Measurements from ENCODE around the gene SCAMP1.

SCAMP1 gene

DNA sequence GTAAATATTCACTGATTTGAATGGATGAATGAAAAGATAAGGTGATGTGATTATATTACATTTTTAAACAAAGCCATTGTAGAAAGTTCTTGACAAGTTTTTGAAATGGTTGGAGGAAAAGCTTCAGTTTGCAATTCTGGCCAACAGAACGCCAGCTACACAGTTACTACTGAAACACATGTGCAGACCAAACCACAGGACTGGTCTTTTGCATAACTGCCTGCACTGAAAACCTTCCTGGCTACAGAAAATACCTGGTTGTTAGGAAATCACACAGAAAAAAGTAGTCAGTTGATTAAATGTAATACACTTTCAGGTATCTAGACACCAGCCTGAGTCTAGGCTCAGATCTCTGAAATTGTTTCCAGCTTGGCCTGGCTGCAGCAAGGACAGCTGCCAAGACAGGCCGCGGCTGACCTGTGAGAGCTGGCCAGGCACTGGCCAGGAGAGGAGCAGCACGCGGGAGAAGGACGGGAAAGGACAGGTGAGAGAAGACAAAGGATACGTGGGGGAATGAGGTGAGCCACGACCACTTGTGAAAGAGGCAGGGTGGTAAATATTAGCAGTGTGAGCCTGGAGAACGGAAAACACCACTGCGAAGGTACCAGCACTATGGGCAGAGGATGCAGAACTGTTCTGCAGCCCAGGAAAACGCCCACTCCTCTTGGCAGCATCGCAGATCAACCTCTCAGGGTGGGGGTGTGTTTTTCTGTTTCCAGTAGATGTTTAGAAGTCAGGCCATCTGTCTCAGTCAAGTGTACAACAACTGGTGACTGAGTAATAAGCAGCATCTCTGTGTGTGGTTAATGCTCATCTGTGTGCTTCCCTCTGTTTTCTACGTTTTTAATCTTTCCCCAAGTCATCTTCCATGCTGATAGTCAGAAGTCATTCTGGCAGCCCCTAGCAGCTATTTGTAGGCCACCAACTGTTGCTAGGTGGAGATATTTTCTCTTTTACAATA, 137.4 kb downstream of the SCAMP1 start:
- no peak for FAIRE-seq

DNA sequence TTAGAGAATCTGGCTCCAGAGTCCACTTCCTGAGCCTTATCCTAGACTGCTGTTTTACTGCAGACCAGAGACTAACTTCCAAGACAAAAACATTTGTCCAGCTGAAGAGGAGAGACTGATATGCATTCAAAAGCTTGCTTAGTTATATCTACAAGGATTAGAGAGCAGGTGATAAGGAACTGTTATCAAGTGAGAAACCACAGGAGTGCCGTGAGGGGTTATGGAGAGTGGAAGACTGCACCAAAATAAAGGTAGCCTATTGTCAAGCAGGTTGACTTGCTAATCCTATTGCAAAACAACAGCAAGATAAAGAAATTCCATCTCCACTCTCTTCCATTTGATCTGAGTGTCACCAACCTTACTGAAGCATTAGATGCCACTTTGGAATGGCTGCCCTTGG, 139.1 kb downstream of the SCAMP1 start:
- no peak for FAIRE-seq

- no peak for FAIRE-seq
Measured at GRCh38 chr5:78500028-78500427, 139.6 kb downstream of the SCAMP1 start.

DNA sequence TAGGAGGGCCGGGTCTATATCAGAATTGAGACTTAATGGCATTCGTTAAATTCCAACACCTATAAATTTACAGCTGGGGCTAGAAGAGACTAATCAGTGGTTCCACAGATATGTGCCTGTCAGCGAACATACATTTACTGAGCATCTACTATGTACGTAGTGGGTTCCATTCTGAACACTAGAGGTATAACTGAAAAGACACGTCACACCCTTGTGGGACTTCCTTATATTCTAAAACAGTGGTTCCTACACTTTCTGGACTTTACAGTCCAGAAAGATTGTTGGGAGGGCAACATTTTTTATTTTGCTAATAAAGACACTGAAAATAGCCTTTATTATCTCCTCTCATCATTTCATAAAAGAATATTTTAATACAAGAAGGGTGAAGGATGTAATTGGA, 140.5 kb downstream of the SCAMP1 start:
- FAIRE-seq = no peak

- FAIRE-seq = no peak
Measured at GRCh38 chr5:78501411-78502352, 141.3 kb downstream of the SCAMP1 start.

DNA sequence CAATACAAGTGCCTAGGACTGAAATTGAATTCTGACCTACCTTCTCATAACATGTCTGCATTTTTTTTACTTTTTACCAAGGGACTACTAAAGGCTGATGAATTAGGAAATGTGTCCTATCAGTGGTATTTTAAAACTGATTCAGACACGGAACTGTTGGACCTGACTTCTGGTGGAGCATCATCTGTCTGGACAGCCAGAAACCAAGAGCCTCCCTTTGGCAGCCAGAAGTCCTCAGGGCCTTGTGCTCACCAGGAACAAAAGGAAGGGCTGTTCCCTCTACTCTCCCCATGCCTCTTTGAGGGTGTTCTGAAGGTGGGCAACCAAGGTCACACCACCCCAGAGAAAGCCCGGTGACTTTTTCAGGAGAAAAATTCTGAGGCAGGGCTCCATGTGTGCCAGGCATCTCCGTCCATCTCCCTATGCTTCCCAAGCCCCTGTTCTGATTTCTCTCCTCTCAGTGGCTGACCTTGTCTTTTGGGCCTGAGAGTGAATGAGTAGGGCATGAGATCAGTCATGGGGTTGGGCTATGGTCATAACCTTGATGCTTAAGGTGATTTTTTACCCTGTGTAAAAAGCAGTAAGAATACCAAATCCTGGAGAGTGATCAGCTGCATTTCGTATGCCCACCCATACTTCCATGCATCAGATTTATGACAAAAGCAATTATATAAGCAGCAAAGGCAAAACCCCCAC, 143.7 kb downstream of the SCAMP1 start:
- no peak for FAIRE-seq

DNA sequence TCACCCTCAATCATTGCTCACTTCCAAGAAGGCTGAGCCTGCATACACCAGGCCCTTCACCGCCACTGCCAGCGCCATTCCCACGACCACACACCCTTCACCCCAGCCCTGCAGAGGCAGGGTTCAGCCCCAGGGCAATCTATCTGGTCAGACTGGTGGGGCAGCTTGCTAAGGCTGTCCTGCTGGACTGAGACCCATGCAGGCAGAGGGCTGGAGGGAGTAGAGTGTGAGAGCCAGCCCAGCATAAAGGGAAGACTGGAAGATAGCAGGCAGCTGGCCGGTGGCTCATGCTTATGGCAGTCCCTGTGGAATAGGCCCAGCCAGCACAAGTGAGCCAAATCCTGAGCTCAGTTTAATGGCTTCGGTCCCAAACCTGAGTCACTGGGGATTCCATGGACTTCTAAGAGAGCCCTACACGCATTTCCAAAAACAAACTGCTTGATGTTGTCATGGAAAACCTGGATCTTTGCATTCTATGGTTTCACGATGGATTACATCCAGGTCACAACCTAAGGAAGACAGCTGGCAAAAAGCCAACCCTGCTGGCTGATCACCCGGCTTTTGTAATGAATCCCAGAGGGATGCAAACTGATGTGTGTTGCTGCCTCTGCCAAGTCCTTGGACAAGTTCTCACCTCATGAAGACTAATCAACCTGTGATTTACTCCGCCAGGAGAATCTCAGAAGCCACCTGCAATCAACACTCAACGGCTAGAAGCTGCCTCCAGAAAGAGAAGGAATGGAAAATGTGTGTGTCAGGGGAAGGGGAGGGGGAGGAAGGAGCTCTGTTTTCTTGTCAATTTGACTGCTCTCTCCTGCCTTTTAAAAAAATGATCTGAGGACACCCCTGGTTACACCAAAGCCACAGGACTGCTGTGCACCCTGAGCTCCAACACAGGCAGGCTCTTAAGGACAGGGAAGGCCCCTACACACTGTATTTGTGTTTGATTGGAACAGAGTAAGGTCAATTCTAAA, 144.6 kb downstream of the SCAMP1 start:
- FAIRE-seq = no peak

DNA sequence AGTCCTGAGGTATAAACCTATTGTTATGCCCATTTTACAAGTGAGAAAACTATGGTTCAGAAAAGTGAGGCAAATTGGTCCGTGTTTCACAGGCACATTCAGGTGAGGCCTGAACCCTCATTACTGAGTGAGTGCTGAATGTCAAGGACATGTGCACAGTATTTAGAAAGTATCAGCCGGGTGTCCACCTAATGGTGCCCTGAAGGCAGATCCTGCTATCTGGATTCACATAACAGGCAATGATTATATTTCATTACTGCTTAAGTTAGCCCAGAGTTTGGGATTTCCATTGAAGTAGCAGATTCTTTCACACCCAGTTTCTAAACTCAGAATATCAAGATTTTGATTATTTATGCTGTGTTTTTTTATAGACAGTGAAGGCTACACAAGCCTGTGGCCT, 145.4 kb downstream of the SCAMP1 start:
- no peak for FAIRE-seq

DNA sequence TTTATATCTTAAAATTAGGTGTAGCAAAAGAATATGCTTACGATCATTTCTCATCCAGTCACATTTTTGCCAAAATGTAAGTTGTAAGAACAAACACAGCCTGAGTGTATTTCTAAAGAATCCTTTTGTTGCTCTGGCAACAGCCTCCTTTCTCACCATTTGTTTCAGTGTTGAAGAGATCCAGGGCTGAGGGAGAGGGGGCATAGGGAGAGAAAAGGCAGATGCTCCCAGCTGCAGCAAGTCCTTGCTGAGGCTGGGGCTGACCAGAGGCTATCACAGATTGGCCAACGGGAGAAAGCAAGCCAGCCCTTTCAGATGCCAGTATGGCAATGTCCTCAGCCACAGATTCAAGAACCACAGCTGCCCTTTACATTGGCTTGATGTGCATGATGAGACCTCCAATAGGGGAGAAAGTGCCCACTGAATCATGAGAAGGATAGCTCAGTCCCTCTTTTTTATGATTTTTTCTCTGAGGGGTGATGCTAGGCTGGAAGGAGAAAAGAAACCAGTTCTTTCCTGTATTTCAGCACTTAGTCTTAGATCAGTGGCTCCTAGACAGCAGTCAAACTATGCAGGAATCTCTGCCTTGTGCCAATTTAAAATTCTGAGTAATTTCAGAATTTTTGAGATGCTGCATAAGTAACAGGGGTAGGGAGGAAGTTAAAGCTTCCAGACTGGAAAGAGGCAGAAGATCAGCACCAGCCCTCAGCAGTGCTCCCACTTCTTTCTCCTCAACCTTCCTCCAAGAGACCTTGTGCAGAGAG, 146.0 kb downstream of the SCAMP1 start:
- FAIRE-seq = no peak

- no peak for FAIRE-seq
Measured at GRCh38 chr5:78507531-78507930, 147.1 kb downstream of the SCAMP1 start.

- FAIRE-seq = no peak
Measured at GRCh38 chr5:78508186-78508765, 147.9 kb downstream of the SCAMP1 start.

- FAIRE-seq = no peak
Measured at GRCh38 chr5:78509145-78509865, 148.9 kb downstream of the SCAMP1 start.

DNA sequence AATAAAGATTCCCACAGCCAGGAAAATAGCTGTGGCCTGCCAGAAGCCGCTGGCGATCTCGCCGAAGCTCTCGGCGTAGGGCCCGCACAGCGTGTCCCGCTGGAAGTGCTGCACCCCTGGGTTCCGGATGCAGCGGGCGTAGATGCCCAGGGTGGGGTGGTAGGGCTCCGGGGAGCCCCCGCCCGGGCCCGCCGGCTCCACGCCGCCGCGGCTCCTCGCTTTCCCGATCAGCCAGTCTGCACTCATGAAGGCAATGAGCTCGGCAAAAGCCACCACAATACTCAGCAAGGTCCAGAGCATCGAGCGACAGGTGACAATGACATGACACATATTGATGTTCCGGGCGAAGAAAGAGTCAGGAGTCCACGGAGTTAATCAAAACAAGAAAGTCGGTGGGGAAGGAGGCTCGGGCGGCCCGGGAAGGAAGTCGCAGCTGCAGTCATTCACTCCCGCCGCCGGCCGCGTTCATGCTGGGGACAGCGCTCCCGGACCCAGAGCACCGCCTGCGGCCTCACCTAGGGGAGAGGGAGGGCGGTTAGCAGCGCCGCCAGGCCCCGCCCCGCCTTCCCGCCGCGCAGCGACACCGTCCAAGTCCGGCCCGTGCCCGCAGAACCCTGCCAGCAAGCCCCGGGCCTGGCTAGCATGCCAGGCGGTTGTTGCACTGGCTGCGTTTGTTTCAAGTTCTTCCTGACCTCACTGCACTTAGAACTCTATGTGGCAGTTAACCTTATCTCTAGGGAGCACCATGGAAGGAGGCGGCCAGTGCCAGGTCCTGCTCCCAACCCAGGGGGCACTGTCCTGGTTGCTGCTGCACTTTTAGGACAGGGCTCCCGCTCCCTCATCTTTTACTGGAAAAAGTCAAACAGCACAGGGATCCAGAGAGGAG, 149.7 kb downstream of the SCAMP1 start:
- no peak for FAIRE-seq

DNA sequence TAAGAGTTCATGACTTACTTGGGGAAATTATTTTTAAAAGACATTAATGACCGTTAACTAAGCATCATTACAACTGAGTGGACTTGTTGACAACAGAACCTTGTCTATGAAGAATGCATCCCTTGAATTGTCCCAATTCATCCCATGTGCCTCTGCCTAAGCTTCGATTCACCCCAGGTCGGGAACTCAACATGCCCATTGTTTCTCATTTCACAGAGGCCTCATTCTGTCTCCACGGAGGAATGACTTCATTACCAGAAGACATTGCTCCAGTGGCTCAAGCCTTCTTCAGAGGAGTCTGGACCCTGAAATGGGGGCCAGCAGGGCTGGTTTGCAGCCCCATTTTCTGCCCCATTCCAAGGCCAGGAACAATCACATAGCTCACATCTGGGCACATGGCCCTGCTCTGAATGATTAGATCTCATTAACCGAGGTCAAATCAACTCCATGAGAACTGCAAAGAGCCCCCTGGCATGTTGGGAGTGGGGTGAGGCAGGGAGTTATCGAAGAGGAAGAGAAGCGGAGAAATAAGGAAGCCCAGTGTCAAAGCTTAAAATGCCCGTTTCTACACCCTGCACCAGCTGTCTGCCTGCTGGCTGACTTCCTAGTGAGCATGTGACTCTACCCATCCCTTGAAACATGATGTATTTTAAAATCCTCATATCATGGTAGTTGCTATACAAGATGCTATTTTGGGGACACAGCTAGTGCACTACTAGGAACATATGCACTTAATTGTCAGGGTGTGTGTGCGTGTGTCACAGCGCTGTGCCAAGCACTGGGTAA, 150.9 kb downstream of the SCAMP1 start:
- FAIRE-seq = no peak

DNA sequence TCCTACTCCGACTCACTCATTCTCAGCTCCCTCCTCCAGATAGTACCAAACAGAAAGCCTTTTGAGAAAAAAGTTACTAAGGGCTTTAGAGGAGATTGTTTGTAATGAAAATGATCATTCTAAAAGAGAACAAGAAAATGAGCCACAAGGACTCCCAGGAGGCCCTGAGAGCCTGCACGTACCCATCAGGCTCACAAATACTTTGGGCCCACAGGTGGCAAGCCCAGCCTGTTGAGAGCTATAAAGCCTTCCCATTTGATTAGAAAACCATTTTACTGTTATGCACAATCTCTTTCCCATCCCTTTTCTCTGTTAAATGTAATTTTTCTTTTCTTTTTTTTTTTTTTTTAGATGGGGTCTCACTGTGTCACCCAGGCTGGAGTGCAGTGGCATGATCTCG, 152.0 kb downstream of the SCAMP1 start:
- no peak for FAIRE-seq

DNA sequence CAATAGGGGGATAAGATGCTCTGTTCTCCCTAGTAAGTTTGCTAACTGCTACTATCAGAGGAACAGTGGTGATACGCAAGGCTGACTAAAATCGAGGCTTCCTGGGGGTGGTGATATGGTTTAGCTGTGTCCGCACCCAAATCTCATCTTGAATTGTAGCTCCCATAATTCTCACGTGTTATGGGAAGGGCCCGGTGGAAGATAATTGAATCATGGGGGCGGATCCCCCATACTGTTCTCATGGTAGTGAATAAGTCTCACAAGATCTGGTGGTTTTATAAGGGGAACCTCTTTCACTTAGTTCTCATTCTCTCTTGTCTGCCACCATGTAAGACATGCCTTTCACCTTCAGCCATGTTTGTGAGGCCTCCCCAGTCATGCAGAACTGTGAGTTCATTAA, 153.0 kb downstream of the SCAMP1 start:
- FAIRE-seq = no peak

DNA sequence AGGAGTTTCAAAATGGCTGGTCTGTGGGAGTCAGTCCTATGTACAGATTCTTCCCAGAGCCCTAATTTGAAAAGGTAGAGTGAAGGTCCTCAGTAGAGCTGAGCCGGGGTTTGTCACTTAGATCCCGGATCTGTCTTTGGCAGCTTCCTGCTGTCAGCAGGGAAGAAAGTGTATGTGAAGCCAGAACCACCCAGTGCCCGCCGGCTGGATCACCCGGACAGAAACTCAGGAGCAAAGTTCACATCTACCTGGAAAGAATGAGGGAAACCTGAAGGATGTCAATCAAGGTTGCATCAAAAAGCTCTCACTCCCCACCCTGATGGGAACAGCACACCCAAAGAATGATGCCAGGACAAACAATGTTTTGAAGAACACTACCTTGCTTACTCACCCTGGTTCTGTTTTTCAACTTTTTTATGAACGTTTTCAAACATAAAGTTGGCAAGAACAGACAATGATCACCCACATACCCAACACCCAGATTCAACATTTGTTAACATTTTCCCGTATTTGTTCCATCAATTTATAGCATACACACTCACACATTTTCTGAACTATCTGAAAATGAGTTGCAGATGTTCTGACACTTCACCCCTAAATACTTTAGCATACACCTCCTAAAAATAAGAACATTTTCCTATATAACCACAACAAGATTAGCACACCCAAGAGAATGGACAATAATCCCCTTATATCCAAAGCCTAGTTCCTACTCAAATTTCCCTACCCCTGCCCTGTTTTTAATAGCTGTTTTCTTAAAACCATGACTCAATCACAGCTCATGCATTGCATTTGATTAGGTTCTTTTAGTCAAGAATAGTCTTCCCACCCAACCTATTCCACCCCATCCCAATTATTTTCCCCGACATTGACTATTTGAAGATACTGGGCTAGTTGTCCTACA, 154.3 kb downstream of the SCAMP1 start:
- FAIRE-seq = no peak
